Measurements from ENCODE around the gene SAP30BP. TPM values are rescaled to one million over a fixed set of nuclear protein-coding genes. Genes with fewer than 3 reads are reported as not detected.

The SAP30BP gene
- total and polyA plus RNA-seq, 2 donors from 2014 or later = 62.9 to 95.1 TPM

DNA sequence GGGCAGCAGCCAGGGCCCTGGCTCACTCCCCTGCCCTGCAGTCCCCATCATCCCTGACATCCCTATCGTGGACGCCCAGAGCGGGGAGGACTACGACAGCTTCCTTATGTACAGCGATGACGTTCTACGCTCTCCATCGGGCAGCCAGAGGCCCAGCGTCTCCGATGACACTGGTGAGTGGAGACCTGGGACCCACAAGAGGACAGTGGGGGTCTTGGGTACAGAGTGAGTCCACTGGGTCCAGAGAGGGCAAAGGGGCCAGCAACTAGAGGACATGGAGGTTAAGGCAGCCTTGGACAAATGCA, 85.2 kb downstream of the SAP30BP start:
- no peak overlapping the region for H3K4me3 ChIP-seq (ENCODE audit: low read length in 3 of 3)
- FAIRE-seq (no peak), DNase-seq (no peak)
- H3K27ac ChIP-seq (ENCODE audit: low read depth in 2 of 2, low read length in 2 of 2) = no peak overlapping the region
- H3K36me3 ChIP-seq (ENCODE audit: control insufficient read depth in 2 of 3, insufficient read depth in 3 of 3, low read length in 3 of 3) = no peaks in the 10 kb centered on the region
- H3K4me1 ChIP-seq (ENCODE audit: control insufficient read depth in 2 of 3, insufficient read depth in 2 of 3, low read depth in 1 of 3, low read length in 3 of 3) = peaks cover 2 to 18% (median 10%) of the 10 kb centered on the region in 3 donors
- no peaks in the 10 kb centered on the region for H3K9me3 ChIP-seq (ENCODE audit: control insufficient read depth in 2 of 3, insufficient read depth in 1 of 3, low read length in 3 of 3)
- TF ChIP-seq, protein P1, sequence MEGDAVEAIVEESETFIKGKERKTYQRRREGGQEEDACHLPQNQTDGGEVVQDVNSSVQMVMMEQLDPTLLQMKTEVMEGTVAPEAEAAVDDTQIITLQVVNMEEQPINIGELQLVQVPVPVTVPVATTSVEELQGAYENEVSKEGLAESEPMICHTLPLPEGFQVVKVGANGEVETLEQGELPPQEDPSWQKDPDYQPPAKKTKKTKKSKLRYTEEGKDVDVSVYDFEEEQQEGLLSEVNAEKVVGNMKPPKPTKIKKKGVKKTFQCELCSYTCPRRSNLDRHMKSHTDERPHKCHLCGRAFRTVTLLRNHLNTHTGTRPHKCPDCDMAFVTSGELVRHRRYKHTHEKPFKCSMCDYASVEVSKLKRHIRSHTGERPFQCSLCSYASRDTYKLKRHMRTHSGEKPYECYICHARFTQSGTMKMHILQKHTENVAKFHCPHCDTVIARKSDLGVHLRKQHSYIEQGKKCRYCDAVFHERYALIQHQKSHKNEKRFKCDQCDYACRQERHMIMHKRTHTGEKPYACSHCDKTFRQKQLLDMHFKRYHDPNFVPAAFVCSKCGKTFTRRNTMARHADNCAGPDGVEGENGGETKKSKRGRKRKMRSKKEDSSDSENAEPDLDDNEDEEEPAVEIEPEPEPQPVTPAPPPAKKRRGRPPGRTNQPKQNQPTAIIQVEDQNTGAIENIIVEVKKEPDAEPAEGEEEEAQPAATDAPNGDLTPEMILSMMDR (IDR thresholded peaks at IDR 0.05; ENCODE audit: borderline replicate concordance, extremely low read depth, insufficient read depth) = no peak
- intact Hi-C loops (cut with DNase I) = no loop called here
- H3K27me3 ChIP-seq (ENCODE audit: control insufficient read depth, insufficient read depth, low read length) = no peaks in the 10 kb centered on the region
- H3K9ac ChIP-seq (ENCODE audit: low read length in 3 of 3) = no peak overlapping the region

- H3K36me3 ChIP-seq (ENCODE audit: control insufficient read depth in 2 of 3, insufficient read depth in 3 of 3, low read length in 3 of 3) = no peaks in the 10 kb centered on the region
- FAIRE-seq = no peak
- TF ChIP-seq, protein P1 (IDR thresholded peaks at IDR 0.05; ENCODE audit: borderline replicate concordance, extremely low read depth, insufficient read depth) = no peak
- peak overlapping the region in 1 of 3 donors; percentile 41 for H3K4me3 ChIP-seq (ENCODE audit: low read length in 3 of 3)
- no peaks in the 10 kb centered on the region for H3K9me3 ChIP-seq (ENCODE audit: control insufficient read depth in 2 of 3, insufficient read depth in 1 of 3, low read length in 3 of 3)
- no peaks in the 10 kb centered on the region for H3K27me3 ChIP-seq (ENCODE audit: control insufficient read depth, insufficient read depth, low read length)
- H3K9ac ChIP-seq (ENCODE audit: low read length in 3 of 3) = peak overlapping the region in 1 of 3 donors; percentile 12
- intact Hi-C loops (cut with DNase I) = no loop called here
- H3K4me1 ChIP-seq (ENCODE audit: control insufficient read depth in 2 of 3, insufficient read depth in 2 of 3, low read depth in 1 of 3, low read length in 3 of 3) = peaks cover 2 to 18% (median 10%) of the 10 kb centered on the region in 3 donors
- no peak overlapping the region for H3K27ac ChIP-seq (ENCODE audit: low read depth in 2 of 2, low read length in 2 of 2)
- peak in 1 of 5 donors; percentile 57 for DNase-seq
Measured at GRCh38 chr17:75752802-75753513, 85.8 kb downstream of the SAP30BP start.

DNA sequence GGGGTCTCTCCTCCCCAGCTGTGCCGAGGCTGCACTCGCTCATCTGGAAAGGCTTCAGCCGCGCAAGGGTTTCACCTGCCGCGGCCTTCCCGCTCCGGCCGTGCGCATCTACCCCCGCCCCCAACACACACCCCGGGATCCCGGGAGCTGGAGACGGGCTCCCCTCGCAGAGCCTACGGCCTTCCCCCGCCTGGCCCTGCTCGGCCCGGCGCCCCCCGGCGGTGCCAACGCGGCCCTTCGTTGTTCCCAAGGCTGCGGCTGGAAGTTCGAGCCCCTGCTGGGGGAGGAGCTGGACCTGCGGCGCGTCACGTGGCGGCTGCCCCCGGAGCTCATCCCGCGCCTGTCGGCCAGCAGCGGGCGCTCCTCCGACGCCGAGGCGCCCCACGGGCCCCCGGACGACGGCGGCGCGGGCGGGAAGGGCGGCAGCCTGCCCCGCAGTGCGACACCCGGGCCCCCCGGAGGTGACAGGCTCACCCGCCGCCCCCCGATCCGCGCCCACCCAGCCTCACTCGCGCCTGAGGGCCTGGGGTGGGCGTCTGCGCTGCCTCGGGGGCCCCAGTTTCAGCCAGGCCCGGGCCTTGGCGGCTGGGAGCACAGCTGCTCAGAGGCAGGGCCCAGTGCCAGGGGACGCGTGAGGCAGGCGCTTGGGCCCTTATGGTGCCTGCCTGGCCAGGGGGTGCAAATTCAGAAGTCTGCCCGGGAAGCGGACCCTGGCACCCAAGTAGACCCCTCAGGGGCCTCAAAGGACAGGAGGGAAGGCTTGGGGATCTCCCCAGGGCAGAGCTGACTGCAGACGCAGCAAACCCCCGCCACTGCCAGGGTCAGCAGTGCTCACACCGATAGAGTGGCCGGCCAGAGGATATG, 86.6 kb downstream of the SAP30BP start:
- peak; percentile 79 to 92 (median 87) for DNase-seq
- Histone ChIP-seq H3K27ac (ENCODE audit: low read depth in 2 of 2, low read length in 2 of 2) (peak overlapping the region in 1 of 2 donors; percentile 63), H3K9me3 (ENCODE audit: control insufficient read depth in 2 of 3, insufficient read depth in 1 of 3, low read length in 3 of 3) (no peaks in the 10 kb centered on the region), H3K36me3 (ENCODE audit: control insufficient read depth in 2 of 3, insufficient read depth in 3 of 3, low read length in 3 of 3) (no peaks in the 10 kb centered on the region), H3K4me1 (ENCODE audit: control insufficient read depth in 2 of 3, insufficient read depth in 2 of 3, low read depth in 1 of 3, low read length in 3 of 3) (peaks cover 2 to 18% (median 10%) of the 10 kb centered on the region in 3 donors), H3K27me3 (ENCODE audit: control insufficient read depth, insufficient read depth, low read length) (no peaks in the 10 kb centered on the region), H3K9ac (ENCODE audit: low read length in 3 of 3) (peak overlapping the region in 2 of 3 donors; percentile 12 to 23), H3K4me3 (ENCODE audit: low read length in 3 of 3) (peak overlapping the region in 2 of 3 donors; percentile 7 to 41)
- TF ChIP-seq, protein P1 (IDR thresholded peaks at IDR 0.05; ENCODE audit: borderline replicate concordance, extremely low read depth, insufficient read depth) = peak; percentile 69
- intact Hi-C loops (cut with DNase I) = no loop called here
- no peak for FAIRE-seq

Measured in kidney (tissue), 14 donors.